Stimulated activated CD8-positive, alpha-beta memory T cell treated with anti-CD3 and anti-CD28 coated beads, Interleukin-12 subunit alpha, Interleukin-12 subunit beta, amount 100 ng/mL, for 1 hour (primary cell): ENCODE data around the gene RBM24.
"Not testable (repeated sequence)": the region's sequence is repeated elsewhere in the genome, so short reads cannot be mapped to it uniquely, and the experiment has no call there.

ENCODE experiments used
- DNase-seq: peaks from one replicate; pipeline ENCODE4 v3.0.0-alpha.2; 2020; ENCODE audit warnings: low read depth

The RBM24 gene

DNA sequence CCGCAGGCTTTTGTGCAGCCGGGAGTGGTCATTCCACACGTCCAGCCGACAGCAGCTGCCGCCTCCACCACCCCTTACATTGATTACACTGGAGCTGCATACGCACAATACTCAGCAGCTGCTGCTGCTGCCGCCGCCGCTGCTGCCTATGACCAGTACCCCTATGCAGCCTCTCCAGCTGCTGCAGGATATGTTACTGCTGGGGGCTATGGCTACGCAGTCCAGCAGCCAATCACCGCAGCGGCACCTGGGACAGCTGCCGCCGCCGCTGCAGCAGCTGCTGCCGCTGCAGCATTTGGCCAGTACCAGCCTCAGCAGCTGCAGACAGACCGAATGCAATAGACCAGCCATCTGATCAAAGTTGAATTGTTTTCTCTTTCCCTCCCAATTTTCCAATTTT lies 10.6 kb downstream of the RBM24 start:
- DNase-seq, result no peak

DNA sequence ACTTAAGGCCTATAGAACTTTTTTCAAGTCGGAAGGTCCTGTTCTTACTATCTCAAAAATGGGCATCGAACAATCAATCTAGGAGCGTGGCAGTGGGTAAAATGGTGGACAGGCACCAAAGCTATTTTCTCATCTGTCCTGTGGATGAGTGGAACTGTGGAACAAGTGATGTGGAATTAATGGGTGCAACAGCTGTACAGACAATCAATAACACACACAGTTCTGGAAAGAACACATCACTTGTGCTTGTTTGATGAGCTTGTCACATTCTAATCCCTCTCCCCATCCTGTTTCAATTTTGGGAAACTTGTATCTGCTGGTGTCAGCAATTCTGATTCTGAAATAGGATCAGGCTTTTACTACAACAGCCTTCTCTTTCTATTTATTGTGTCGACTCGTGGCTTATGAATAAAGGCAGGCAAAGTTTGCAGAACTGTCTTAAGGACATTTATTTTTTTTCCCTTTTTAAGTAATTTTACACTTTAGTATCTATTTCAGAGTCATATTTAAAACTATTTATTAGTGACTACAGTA lies 11.5 kb downstream of the RBM24 start:
- DNase-seq, result no peak

DNA sequence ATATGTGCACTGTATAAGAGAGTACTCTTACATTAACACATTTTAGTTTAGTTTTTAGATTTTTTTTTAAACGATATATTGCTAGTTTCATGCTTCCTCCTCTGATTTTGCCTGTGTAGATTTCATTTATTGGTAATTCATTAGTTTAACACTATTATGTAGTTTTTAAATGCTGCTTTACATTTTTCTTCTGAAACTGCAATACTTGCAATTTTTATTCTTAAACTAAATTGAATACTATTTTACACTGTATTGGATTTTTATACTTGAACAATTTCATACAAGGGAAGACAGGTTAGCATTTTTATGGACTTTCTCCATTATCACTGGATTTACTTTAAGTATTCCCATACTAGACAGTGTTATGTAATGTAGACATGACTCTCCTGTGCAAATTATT lies 12.2 kb downstream of the RBM24 start:
- no peak for DNase-seq

DNA sequence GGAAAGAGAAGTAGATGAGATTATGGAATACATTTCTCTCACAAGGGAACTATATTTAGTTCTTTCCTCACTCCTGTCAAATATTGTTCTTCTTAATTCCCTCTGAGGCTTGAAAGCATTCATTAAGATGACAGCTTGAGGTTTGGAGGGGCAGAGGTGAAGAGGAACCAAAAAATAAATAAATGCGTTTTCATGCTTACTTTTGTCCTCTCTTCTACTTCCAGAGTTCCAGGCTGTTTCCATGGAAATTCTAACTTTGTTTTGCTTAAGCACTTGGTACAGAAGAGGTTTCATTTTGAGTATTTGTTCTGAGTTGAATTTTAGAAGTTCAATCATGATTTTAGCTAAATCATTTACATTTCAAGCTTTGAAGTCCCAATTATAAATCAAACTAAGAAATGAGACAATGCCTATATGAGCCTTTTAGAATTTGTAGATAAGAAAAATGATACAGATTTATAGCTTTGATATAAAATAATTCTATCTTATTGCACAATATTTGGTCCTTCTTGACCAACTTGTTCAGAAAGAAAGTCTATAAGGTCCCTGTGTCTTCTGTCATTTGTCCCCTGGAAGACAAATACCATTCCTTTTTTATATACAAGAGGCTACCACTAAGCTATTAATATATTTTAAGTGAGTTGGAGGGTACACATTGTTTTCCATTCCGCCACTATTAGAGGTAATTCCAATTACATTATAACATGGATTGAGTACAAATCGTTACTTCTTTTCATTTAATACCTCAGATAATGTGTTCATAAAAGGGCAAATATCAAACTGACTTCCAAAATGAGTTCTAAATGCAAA lies 16.3 kb downstream of the RBM24 start:
- DNase-seq, result no peak

DNA sequence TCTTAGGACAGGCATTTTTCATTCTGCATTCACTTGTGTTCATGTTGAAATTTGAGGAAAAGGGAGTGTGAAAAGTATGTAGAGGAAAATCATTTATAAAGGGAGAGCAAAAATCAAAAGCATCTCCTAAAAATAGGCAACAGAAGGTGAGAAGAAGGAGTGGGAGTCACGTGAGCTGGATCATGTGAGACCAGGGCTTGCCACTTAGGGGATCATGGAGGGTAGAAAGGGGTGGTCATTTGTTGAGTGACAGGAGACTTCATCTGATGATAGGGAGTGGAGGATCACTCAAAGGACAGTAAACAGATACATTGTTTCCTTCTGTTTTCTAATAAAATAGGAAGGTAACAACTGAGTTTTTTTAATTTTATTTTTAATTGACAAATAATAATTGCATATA lies 17.1 kb downstream of the RBM24 start:
- DNase-seq, result no peak

DNA sequence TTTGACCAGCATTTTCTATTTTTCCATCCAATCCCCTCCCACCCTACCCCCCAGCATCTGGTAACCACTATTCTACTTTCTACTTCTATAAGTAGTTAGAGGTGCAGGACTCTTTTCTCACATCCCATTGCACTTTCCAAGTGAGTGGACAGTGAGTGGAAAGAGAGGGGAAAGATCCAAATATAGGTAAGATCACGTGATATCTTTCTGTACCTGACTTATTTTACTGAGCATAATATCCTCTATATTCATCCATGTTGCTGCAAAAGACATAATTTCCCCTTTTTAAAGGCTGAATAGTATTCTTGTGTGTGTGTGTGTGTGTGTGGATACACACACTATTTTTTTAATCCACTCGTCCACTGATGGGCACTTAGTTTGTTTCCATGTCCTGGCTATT lies 18.1 kb downstream of the RBM24 start:
- no peak for DNase-seq

DNA sequence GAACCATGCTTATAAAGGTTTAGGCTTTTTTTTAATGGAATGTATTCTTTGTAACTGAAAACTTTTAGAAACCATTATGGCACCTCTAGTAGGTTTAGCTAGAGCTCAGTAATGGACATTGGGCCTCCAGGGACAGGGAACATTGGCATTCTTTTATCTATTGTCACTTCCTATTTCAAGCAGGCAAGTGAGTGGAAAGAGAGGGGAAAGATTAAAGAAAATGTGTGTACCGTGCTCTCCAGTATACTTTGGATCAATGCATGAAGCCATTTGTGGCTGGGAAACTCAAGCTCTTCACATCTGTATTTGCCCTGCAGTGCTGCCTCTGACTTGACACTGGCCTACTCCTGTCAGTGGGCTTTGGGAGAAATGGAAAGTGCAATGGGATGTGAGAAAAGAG lies 18.6 kb downstream of the RBM24 start:
- DNase-seq, result no peak

DNA sequence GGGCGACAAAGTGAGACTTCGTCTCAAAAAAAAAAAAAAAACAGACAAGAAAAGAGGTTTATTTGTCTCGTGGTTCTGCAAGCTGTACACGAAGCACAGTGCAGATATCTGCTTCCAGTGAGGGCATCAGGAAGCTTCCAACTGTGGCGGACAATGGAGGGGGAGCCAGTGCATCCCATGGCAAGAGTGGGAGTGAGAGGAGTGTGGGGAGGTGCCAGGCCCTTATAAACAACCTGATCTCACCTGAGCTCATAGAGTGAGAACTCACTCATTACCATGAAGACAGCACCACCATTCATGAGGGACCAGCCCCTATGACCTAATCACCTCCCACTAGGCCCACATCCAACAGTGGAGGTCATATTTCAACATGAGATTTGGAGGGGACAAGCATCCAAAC lies 19.5 kb downstream of the RBM24 start:
- DNase-seq, result no peak

DNA sequence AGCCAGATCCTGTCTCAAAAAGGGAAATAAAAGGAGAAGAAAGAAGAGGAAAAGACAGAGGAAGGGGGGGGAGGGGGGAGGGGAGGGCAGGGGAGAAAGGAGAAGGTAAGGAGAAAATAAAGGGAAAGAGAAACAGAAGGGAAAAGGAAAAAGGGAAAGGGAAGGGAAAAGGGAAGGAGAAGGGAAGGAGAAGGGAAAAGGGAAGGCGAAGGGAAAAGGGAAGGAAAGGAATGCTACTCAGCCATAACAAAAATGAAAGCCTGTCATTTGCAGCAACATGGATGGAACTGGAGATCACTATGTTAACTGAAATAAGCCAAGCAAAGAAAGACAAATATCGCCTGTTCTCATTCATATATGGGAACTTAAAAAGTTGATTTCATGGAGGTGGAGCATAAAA lies 22.3 kb downstream of the RBM24 start:
- no peak for DNase-seq

DNA sequence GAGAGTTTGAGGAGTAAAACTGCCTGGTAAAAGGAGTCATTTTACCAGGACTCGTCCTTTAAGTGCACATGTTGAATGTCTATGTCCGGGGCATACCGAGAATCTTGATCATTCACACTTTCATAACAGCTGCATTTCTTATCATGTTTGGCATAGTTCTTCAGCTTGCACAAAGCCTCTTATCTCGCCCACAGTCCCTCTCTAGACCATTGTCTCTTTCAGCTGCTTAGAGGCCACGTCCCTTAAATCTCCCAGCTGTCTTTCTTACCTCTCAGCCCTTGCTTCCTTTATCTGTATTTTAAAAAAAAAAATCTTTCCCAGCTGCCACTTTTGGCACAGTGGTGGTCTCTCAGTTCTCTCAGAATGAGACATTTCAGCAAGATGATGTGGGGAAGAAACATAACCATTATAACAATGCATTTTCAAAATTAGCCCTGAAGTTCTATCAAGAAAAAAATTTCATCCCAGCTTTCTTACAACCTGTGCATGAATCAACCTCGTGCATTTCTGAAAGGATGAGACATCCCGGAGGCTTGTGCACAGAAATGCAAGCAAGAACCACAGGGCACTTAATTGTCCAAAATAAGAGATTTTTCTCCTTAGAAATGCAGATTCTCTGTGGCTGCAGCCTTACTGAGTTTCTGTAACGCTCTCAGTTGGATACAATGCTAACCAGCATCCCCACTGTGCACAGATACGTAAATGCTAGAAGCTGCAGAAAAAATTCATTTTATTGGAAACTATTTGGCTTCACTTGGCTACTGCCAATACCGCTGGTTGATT lies 24.2 kb downstream of the RBM24 start:
- no peak for DNase-seq

DNA sequence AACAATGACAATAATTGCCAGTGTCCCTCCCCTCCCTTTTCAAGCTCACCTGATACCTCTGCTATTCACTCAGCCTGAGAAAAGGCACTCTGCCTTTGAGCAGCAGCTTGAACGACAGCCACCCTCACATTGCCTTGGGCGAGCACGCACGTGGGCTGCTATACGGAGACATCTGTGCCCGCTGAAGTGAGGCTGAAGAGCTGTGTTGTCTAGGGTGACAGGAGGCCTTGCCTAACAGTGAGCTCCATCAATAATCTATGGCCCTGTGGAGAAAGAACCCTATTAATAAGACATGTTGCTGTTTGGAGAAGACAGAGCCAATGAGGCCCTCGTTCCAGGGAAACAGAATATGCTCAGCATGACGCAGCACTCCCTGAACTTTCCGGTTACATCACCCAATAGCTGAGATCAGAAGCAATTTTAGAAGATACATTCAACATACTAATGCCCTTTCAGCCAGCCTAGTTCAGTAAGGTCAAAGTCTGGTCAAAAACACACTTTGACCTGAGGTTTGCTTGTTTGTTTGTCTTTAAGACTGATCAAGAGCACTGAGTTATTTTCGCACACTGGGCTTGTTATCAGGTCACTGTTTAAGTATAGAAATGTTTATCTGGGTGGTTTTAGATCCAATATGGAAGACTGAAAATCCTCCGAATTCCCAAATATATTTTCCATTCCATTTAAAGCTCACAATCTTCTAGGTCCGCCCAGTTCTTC lies 30.6 kb downstream of the RBM24 start:
- DNase-seq, result no peak

DNA sequence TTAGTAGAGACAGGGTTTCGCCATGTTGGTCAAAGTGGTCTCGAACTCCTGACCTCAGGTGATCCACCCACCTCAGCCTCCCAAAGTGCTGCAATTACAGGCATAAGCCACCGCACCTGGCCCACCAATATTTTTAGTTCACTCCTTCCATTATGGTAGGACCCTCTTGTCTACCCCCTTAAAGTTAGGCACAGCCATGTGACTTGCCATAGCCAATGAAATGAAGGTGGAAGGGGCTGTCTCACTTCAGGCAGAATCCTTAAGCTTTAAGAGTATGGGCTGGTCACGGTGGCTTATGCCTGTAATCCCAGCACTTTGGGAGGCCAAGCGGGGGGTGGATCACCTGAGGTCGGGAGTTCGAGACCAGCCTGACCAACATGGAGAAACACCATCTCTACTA lies 32.1 kb downstream of the RBM24 start:
- not testable (repeated sequence) for DNase-seq

DNA sequence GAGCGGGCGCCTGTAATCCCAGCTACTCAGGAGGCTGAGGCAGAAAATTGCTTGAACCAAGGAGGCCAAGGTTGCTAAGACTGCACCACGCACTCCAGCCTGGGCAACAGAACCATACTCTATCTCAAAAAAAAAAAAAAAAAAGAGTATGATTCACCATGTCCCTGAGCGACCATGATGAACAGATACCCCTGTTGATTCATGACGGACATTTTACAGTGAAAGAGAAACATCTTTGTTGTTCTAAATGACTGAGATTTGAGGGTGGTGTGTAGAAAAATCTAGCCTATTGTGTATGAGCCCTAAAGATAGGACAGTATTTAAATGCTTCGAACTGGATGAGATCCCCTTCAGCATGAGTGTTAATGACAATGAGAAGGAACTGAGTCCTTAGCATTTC lies 32.8 kb downstream of the RBM24 start:
- no peak for DNase-seq

DNA sequence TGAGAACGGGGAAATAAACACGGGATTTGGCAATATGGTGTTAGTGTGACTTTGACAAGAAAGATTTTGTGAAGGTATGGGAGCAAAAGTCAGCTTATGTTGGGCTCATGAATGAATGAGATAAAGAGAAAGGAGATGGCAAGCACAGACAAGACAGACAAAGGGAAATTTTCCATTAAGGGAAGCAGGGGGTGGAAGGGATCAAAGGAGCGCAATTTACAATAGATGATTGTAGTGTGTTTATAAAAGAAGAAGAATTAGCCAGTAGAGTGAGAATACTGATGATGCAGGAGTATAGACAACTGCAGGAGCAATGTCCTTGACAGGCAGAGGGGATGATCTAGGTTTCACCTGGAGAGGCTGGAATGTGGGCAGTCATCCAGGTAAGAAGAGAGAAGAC lies 34.1 kb downstream of the RBM24 start:
- no peak for DNase-seq

DNA sequence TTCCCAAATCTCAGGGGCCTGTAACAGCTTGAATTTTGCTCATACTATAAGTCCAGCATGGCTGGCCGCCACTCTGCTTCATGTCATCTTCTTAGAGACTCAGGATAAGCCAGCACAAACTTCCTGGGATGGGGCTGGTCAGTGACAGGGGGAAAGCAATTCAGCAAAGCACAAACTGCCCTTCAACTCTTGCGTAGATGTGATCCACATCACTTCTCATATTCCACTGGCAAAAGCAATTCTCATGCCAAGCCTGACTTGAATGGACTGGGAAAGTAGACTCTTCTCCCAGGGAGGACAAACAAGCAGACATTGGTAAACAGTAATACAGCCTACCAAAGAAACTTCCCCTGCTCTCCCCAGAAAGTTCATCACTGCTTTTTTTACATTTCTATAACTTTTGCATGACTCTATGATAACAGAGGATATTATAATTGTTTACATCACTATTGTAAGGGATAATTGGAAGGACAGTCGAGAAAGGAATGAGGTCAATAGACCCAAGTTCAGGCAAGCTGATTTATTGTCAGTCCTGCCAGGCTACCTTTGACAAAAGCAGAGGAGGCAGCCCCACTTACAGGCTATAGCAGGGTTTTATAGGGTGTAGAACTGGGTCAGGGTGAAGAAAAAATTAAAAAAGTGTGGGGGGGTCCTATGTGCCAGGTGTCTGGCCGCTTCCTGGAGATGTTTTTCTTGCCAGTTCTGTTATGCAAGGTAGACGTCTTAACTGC lies 37.4 kb downstream of the RBM24 start:
- no peak for DNase-seq

DNA sequence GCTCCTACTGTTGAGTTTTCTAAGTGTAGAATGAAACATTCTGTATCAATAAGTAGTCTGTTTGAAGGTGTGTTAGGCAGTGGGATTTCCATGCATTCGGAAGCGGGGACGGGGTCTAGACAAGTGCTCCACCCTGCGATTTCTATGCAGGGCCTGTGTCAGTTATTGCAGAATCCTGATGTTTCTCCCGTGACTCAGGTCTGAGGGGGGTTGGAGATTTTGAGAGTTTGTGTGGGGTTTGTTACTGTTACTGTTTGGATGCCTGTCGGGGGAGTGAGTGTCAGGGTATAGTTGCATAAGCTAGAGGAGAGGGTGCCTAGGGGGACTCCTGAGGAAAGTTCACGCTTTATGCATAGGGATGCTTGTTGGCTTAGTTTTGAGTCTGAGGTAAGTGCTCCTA lies 39.1 kb downstream of the RBM24 start:
- DNase-seq, result not testable (repeated sequence)

DNA sequence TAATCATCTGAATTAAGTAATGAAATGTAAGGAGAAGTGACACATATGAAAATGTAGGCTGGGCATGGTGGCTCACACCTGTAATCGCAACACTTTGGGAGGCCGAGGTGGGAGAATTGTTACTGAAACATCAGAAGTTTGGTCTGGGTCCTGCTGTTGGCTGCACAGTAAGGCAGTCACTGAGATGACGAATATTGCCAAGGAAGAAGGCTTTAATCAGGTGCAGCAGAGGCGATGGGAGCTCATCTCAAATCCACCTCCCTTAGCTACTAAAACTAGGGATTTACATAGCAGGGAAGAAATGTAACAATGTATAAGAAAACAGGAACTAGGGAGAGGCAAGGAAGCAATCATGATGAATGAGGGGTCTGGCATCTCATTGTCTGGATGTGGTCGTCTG lies 50.1 kb downstream of the RBM24 start:
- DNase-seq, result no peak

DNA sequence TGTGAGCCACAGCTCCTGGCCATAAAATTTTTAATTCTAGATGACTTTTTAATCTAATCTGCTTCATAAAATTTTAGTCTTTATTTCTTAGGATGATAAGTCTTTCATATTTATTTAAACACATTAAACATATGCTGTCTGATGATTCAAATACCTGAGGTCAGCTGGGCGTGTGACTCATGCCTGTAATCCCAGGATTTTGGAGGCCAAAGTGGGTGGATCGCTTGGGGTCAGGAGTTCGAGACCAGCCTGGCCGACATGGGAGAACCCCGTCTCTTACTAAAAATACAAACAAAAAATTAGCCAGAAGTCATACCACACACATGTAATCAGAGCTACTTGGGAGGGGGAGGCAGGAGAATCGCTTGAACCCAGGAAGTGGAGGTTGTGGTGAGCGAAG lies 53.1 kb downstream of the RBM24 start:
- DNase-seq, result no peak

DNA sequence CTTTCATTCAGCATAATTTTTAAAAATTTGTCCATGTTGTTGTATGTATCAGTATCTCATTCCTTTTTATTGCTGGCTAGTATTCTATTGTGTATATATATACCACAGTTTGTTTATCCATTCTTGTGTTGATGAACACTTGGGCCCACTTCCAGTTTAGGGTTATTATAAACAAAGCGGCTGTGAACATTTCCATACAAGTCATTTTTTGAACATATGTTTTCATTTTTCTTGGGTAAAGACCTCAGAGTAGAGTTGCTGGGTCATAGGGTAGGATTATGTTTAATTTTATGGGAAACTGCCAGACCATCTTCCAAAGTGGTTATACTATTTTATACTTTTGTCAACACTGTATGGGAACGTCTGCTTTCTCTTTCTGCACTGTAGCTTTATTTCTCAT lies 55.3 kb downstream of the RBM24 start:
- no peak for DNase-seq

DNA sequence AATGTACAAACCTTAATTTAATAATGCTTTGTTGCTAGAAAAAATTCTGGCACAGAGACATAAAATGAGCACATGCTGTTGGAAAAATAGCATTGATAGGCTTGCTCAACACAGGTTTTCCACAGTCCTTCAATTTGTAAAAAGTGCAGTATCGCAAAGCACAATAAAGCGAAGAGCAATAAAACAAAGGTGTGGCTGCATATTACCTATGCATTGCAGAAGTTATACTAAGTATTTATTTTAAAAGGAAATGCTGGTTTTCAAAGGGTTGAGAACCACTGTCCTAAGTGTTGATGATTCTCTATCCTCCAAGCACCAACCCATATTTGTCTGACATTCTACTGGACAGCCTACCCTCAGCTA lies 58.1 kb downstream of the RBM24 start:
- DNase-seq, result no peak

DNA sequence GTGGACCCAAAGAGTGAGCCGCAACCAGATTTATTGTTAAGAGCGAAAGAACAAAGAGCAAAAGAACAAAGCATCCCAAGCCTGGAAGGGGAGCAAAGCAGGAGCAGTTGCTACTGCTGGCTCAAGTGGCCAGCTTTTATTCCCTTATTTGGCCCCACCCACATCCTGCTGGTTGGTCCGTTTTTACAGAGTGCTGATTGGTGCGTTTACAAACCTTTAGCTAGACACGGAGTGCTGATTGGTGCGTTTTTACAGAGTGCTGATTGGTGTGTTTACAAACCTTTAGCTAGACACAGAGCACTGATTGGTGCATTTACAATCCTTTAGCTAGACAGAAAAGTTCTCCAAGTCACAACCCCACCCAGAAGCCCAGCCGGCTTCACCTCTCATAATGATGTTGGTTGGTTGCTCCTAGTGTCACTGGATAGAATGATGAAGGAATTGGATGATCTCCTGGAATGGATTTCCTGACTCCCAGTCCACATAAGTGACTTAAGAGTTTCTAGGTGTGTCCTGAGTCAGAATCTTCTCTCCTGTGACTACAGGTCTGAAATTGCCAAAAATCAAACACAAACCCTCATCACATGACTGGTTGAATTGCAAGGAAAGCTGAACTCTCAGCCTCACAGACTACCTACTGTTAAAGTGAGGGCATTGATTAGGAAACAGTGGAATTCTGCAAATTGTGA lies 60.1 kb downstream of the RBM24 start:
- DNase-seq, result no peak

DNA sequence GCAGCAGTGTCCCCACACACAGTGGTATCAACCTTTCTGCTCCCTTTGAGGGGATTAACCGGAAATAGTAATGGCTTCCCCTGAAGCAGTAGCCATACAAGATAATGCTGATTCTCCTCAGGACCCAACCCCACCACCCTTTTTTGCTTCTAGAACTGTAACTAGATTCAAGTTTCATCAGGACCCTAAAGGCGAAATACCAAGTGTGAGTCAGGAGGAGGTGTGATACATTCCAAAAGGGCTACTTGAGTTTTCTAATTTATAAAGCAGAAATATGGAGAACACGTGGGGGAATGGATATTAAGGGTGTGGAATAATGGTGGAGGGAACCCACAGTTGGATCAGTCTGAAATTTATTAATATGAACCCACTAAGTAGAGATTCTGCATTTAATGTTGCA lies 60.7 kb downstream of the RBM24 start:
- DNase-seq, result no peak
